GM10266 (cell line): Measurements from ENCODE around the gene FHOD1.
A peak's percentile ranks its signal among the peaks of the same experiment; 100 is the strongest.

Experiments used
- DNase-seq: peaks from one replicate; pipeline ENCODE4 v3.0.0; 2012; ENCODE audit errors: extremely low spot score
- CTCF ChIP-seq: IDR thresholded peaks from 2 replicates; pipeline ENCODE4 v1.5.1; 2012; ENCODE audit warnings: mild to moderate bottlenecking, low read depth; ENCODE audit not compliant: control insufficient read depth, insufficient read depth; ENCODE audit errors: missing control alignments

The FHOD1 gene

DNA sequence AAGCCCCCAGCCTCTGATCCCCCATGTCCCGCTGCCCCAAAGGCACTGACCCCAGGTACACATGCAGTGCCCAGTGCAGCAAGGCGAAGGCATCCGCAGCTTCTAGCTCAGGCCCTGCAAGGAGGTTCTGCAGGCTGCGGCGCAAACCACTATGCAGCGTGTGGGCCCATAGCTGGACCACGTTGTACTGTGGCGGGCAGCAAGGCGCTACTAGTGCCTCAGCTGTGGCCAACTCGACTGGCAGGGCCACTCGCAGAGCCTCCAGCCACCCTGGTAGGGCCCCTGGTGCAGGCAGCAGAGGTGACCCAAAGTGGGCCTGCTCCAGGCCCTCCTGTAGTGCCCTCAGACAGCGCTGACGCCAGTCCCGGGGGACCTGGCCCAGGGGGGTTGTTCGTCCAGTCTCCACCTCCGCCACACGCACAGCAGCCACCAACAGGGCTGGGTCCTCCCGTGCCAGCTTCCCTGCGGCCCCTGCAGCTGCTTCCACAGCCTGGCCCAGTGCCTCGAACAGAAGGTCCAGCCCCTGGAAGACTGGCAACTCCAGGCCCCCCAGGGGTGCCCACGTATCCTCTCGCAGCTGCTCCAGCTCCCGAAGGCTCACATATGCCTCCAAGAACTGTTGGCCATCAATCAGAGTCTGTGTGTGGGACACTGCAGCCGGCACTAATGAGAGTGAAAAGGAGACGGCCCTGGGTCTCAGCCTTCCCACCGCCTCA, 59.9 kb downstream of the FHOD1 start:
- no peak for DNase-seq

DNA sequence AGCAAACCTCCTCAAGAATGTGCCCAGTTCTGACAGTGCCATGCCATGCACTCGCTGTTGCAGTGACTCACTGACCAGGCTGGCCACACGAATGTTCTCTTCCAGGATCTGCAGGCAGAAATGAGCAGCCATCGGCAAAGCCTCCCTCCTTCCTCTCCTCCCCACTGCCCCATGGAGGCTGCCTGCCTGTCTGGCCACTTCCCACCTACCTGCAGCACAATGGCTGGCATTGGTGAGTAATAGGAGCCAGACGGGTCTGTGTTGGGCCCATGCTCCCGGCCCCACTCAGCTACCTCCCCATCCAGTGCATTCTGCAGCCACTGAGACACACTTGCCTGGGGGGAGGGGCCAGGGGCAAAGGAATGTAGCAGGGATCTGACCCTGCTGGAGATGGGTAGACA, 60.7 kb downstream of the FHOD1 start:
- TF ChIP-seq CTCF = no peak
- no peak for DNase-seq

More for the DNA sequence above, 59.9 kb downstream of the FHOD1 start:
- no peak for TF ChIP-seq CTCF

DNA sequence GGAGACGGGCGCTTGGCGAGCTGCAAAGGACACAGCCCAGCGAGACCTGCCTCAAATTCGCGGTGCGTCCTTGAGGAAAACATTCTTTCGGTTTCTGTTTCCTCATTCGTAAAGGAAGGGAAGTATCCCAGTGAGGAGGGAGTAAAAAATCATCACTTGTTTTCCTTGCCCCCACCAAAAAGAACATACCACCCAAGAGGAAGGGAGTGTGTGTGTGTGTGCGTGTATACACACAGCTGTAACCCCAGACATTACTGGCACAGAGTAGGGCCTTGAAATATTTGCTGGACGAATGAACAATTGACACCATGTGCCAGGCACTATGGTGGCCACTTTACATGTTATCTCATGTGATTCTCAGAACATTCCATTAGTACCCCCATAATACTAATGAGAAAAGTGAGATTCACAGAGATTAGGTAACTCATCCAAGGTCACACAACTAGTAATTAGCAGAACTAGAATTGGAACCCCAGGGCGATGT, 61.6 kb downstream of the FHOD1 start:
- TF ChIP-seq CTCF = no peak
- DNase-seq = no peak

DNA sequence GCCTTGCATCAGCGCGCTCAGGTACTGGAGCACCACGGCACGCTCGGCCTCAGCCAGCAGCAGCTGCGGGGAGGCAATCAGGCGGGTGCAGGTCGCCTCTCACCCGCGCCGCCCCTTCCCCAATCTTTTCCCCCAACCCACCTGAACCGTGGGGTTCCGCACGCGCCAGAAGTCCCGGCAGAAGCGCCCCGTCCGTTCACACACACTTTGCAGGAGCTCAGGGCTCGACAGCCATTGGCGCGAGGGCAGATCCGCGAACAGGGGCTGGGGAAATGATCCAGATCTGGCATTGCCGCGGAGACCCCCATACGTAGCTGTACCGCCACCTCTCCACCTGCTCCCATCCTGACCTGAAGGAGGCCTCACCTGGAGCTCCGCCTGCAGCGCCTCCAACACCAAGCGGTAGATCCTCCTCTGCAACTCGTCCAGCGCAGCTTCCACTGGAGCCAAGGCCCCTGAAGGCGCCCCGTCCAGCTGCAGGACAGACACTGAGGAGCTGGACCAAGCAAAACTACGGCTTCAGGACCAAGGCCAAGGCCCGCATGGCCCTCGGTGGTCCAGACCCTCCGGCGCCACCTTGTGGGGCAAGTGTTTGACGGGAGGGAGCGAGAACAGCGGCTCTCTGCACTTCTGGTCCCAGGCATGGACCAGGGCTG, 62.2 kb downstream of the FHOD1 start:
- TF ChIP-seq CTCF = peak; percentile 89
- DNase-seq = peak; percentile 88

DNA sequence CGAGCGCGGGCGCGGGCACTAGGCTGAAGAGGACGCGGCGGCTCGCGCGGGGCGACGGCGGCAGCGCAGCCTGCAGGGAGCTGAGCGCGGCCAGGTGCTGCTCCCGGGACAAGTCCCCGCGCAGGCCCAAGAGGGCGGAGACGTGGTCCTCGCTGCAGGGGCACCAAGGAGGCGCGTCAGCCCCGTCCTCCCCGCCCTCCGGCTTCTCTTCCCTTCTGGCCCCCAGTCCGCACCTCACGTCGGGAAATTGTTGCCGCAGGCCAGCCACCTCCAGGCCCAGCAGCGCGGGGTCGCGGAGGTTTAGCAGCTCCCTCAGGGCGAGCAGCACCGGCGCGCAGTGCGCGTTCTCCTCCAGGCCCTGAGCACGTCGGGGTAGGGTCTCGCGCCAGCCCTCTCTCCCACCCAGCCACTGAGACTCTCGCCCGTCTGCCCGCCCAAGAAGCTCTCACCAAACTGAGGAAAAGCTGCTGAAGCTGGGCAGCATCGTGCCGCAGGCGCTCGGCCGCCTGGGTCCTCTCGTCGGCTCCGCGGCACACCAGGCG, 62.8 kb downstream of the FHOD1 start:
- no peak for DNase-seq

GRCh38 chr16:67183627-67184452, 63.4 kb downstream of the FHOD1 start, which contains the start of gene MATCAP1:
Gene MATCAP1, minus strand, starts transcription at chr16:67183963. Its CDS starts 3,353 bp downstream, at chr16:67180610.
- peak; percentile 100 for DNase-seq
- TF ChIP-seq CTCF = no peak

More for the DNA sequence above, 62.8 kb downstream of the FHOD1 start:
- no peak for TF ChIP-seq CTCF
